Sigmoid colon (tissue), 3 donors: ENCODE measurements around the gene CCNYL1.

Source experiments
- CTCF ChIP-seq, 4 experiments: fragments of 450-650 bp in 3 of 4; fragments of 200-600 bp in 1 of 4; IDR thresholded peaks; one replicate each; pipeline ENCODE4 v1.5.1; 2016 to 2019; ENCODE audit warnings: antibody characterized with exemption in 4 of 4, mild to moderate bottlenecking in 3 of 4, moderate library complexity in 2 of 4
- POLR2A ChIP-seq, 2 donors: fragments of 450-650 bp; IDR thresholded peaks; one replicate each; pipeline ENCODE4 v1.6.1; 2016; ENCODE audit warnings: antibody characterized with exemption in 2 of 2, mild to moderate bottlenecking in 2 of 2, moderate library complexity in 2 of 2

- TF ChIP-seq CTCF (IDR thresholded peaks at IDR 0.05) = no peak
- no peak for TF ChIP-seq POLR2A (IDR thresholded peaks at IDR 0.05)
Measured at GRCh38 chr2:207771421-207771820, 60.0 kb downstream of the CCNYL1 start.
